Effector memory CD8-positive, alpha-beta T cell (primary cell): Measurements from ENCODE around the gene SPTAN1.
A peak's percentile ranks its signal among the peaks of the same experiment; 100 is the strongest.
"Not testable (repeated sequence)": the region's sequence is repeated elsewhere in the genome, so short reads cannot be mapped to it uniquely, and the experiment has no call there.

Experiments used
- ATAC-seq: fragments of 150-1000 bp; cut with Tn5 transposase; replicated peaks from 2 replicates; pipeline ENCODE4 v1.10.0; 2021; ENCODE audit warnings: mild to moderate bottlenecking, moderate library complexity
- DNase-seq, 3 experiments: peaks; one replicate each; pipeline ENCODE4 v3.0.0; 2021
- H3K27ac Mint-ChIP-seq, 2 donors: one replicate each; pipeline ENCODE4 v1.8.0; 2022; ENCODE audit warnings: mild to moderate bottlenecking in 2 of 2, mixed read lengths in 2 of 2, moderate library complexity in 2 of 2
- H3K27me3 Mint-ChIP-seq, 2 donors: one replicate each; pipeline ENCODE4 v1.8.0; 2022; ENCODE audit warnings: mixed read lengths in 2 of 2
- H3K36me3 Mint-ChIP-seq: one replicate; pipeline ENCODE4 v1.8.0; 2022; ENCODE audit warnings: mild to moderate bottlenecking, moderate library complexity, mixed read lengths; ENCODE audit not compliant: insufficient read depth
- H3K4me1 Mint-ChIP-seq, 2 donors: one replicate each; pipeline ENCODE4 v1.8.0; 2022; ENCODE audit warnings: low read depth in 2 of 2, mixed read lengths in 2 of 2
- H3K4me3 Mint-ChIP-seq, 2 donors: one replicate each; pipeline ENCODE4 v1.8.0; 2022; ENCODE audit warnings: mild to moderate bottlenecking in 2 of 2, mixed read lengths in 2 of 2, moderate library complexity in 2 of 2
- H3K9me3 Mint-ChIP-seq, 2 donors: one replicate each; pipeline ENCODE4 v1.8.0; 2022; ENCODE audit warnings: mixed read lengths in 2 of 2
- total RNA-seq, 9 experiments: gene quantifications; one replicate each; lab custom pipeline; 2026; lab: John Stamatoyannopoulos, UW

Gene SPTAN1
- 277 to 954 (median 780) reads per million in 9 experiments for total RNA-seq

- no peak within 1 kb of the TSS for H3K4me3 Mint-ChIP-seq
- no peaks in the 10 kb centered on the region for H3K27me3 Mint-ChIP-seq
- peaks cover 7% of the 10 kb centered on the region for H3K36me3 Mint-ChIP-seq
- DNase-seq (peak; percentile 94 to 96 (median 95)), ATAC-seq (peak; percentile 80)
- H3K27ac Mint-ChIP-seq, result peak within 1 kb of the TSS; percentile 97 to 99
- no peaks in the 10 kb centered on the region for H3K9me3 Mint-ChIP-seq
- peaks cover 20 to 24% of the 10 kb centered on the region in 2 donors for H3K4me1 Mint-ChIP-seq
Measured at GRCh38 chr9:128552153-128552743, at the start of gene SPTAN1. TSS of gene SPTAN1 (plus strand) at chr9:128552587. CDS start at chr9:128566741, 14,154 bp downstream.

GRCh38 chr9:128503415-128503825 lies 49.0 kb upstream of the SPTAN1 start:
- not testable (repeated sequence) for H3K27me3 Mint-ChIP-seq, H3K9me3 Mint-ChIP-seq, H3K4me1 Mint-ChIP-seq, H3K27ac Mint-ChIP-seq, ATAC-seq, DNase-seq
- Mint-ChIP-seq H3K36me3 (peaks cover 32% of the 10 kb centered on the region), H3K4me3 (peak overlapping the region; percentile 98 to 99)

- H3K27ac Mint-ChIP-seq, result no peak overlapping the region
- DNase-seq, result no peak
- no peaks in the 10 kb centered on the region for H3K27me3 Mint-ChIP-seq
- H3K4me1 Mint-ChIP-seq, result peaks cover 8 to 10% of the 10 kb centered on the region in 2 donors
- peaks cover 32% of the 10 kb centered on the region for H3K36me3 Mint-ChIP-seq
- ATAC-seq, result no peak
- H3K9me3 Mint-ChIP-seq, result no peaks in the 10 kb centered on the region
- peak overlapping the region; percentile 98 to 99 for H3K4me3 Mint-ChIP-seq
Measured at GRCh38 chr9:128503870-128504269, 48.5 kb upstream of the SPTAN1 start.

GRCh38 chr9:128504485-128505413 lies 47.6 kb upstream of the SPTAN1 start, which contains the start of gene GLE1:
TSS of gene GLE1 (plus strand) at chr9:128504719. CDS start at chr9:128504806, 87 bp downstream.
- Mint-ChIP-seq H3K36me3 (peaks cover 33% of the 10 kb centered on the region), H3K27ac (peak within 1 kb of the TSS; percentile 95 to 97), H3K9me3 (no peaks in the 10 kb centered on the region), H3K4me1 (peaks cover 14 to 18% of the 10 kb centered on the region in 2 donors), H3K27me3 (no peaks in the 10 kb centered on the region), H3K4me3 (peak within 1 kb of the TSS; percentile 98 to 99)
- DNase-seq (peak; percentile 96 to 97 (median 97)), ATAC-seq (peak; percentile 93)

- Mint-ChIP-seq H3K36me3 (peaks cover 36% of the 10 kb centered on the region), H3K4me3 (peak overlapping the region; percentile 98 to 99), H3K9me3 (no peaks in the 10 kb centered on the region), H3K4me1 (peaks cover 14 to 18% of the 10 kb centered on the region in 2 donors), H3K27me3 (no peaks in the 10 kb centered on the region), H3K27ac (peak overlapping the region; percentile 95 to 97)
- ATAC-seq, result no peak
- DNase-seq, result no peak
Measured at GRCh38 chr9:128505414-128505765, 47.0 kb upstream of the SPTAN1 start.

- Mint-ChIP-seq H3K4me1 (peaks cover 14 to 18% of the 10 kb centered on the region in 2 donors), H3K36me3 (peaks cover 34% of the 10 kb centered on the region), H3K4me3 (peak overlapping the region; percentile 98 to 99), H3K27ac (peak overlapping the region in 1 of 2 donors; percentile 97)
- H3K9me3 Mint-ChIP-seq, ATAC-seq, DNase-seq, H3K27me3 Mint-ChIP-seq: not testable (repeated sequence)
Measured at GRCh38 chr9:128505906-128506305, 46.5 kb upstream of the SPTAN1 start.

GRCh38 chr9:128512820-128513219 lies 39.6 kb upstream of the SPTAN1 start:
- H3K4me3 Mint-ChIP-seq, result peak overlapping the region in 1 of 2 donors; percentile 22
- peaks cover 74% of the 10 kb centered on the region for H3K36me3 Mint-ChIP-seq
- ATAC-seq (no peak), DNase-seq (no peak)
- no peaks in the 10 kb centered on the region for H3K9me3 Mint-ChIP-seq
- H3K27ac Mint-ChIP-seq, result no peak overlapping the region
- H3K4me1 Mint-ChIP-seq, result peaks cover 13 to 25% of the 10 kb centered on the region in 2 donors
- H3K27me3 Mint-ChIP-seq, result no peaks in the 10 kb centered on the region

- no peak for ATAC-seq
- Mint-ChIP-seq H3K9me3 (no peaks in the 10 kb centered on the region), H3K36me3 (peaks cover 90% of the 10 kb centered on the region), H3K4me1 (peaks cover 2 to 6% of the 10 kb centered on the region in 2 donors), H3K27me3 (no peaks in the 10 kb centered on the region), H3K27ac (no peak overlapping the region), H3K4me3 (no peak overlapping the region)
- DNase-seq, result no peak
Measured at GRCh38 chr9:128521956-128522355, 30.4 kb upstream of the SPTAN1 start.

- no peak for DNase-seq
- Mint-ChIP-seq H3K9me3 (no peaks in the 10 kb centered on the region), H3K4me1 (peaks cover 2 to 6% of the 10 kb centered on the region in 2 donors), H3K36me3 (peaks cover 89% of the 10 kb centered on the region), H3K27me3 (no peaks in the 10 kb centered on the region), H3K27ac (peak overlapping the region in 1 of 2 donors; percentile 35), H3K4me3 (no peak overlapping the region)
- ATAC-seq, result no peak
Measured at GRCh38 chr9:128523199-128523925, 29.0 kb upstream of the SPTAN1 start.

GRCh38 chr9:128526720-128527119 lies 25.7 kb upstream of the SPTAN1 start:
- no peak overlapping the region for H3K27ac Mint-ChIP-seq

GRCh38 chr9:128528445-128529160 lies 23.8 kb upstream of the SPTAN1 start:
- Mint-ChIP-seq H3K4me1 (peaks cover 0 to 4% of the 10 kb centered on the region in 2 donors), H3K27ac (no peak overlapping the region), H3K27me3 (no peaks in the 10 kb centered on the region), H3K36me3 (peaks cover 98% of the 10 kb centered on the region), H3K4me3 (no peak overlapping the region), H3K9me3 (no peaks in the 10 kb centered on the region)
- ATAC-seq (no peak), DNase-seq (no peak)

More at GRCh38 chr9:128526720-128527119, 25.7 kb upstream of the SPTAN1 start:
- ATAC-seq, result no peak
- no peak overlapping the region for H3K4me3 Mint-ChIP-seq
- no peaks in the 10 kb centered on the region for H3K27me3 Mint-ChIP-seq
- peaks cover 2 to 7% of the 10 kb centered on the region in 2 donors for H3K4me1 Mint-ChIP-seq
- H3K36me3 Mint-ChIP-seq, result peaks cover 97% of the 10 kb centered on the region
- H3K9me3 Mint-ChIP-seq, result no peaks in the 10 kb centered on the region
- DNase-seq, result no peak

- Mint-ChIP-seq H3K4me1 (peaks cover 0 to 4% of the 10 kb centered on the region in 2 donors), H3K36me3 (peaks cover 98% of the 10 kb centered on the region), H3K27ac (no peak overlapping the region), H3K4me3 (no peak overlapping the region), H3K27me3 (no peaks in the 10 kb centered on the region), H3K9me3 (no peaks in the 10 kb centered on the region)
- ATAC-seq (no peak), DNase-seq (no peak)
Measured at GRCh38 chr9:128529191-128529590, 23.2 kb upstream of the SPTAN1 start.
